ENCODE results near the gene WFIKKN2. TPM values are rescaled to one million over a fixed set of nuclear protein-coding genes. Genes with fewer than 3 reads are reported as not detected.
"Not testable (repeated sequence)": the region's sequence is repeated elsewhere in the genome, so short reads cannot be mapped to it uniquely, and the experiment has no call there.

The WFIKKN2 gene
- total RNA-seq, 1 donor from 2014 or later: not detected

- DNase-seq (ENCODE audit: low read depth, low spot score): no peak
Measured at GRCh38 chr17:50875074-50875473, 39.7 kb downstream of the WFIKKN2 start.

GRCh38 chr17:50877042-50877441 lies 41.7 kb downstream of the WFIKKN2 start:
- not testable (repeated sequence) for DNase-seq (ENCODE audit: low read depth, low spot score)

- DNase-seq (ENCODE audit: low read depth, low spot score): no peak
Measured at GRCh38 chr17:50877838-50878237, 42.5 kb downstream of the WFIKKN2 start.

- no peak for DNase-seq (ENCODE audit: low read depth, low spot score)
Measured at GRCh38 chr17:50879086-50879485, 43.7 kb downstream of the WFIKKN2 start.

GRCh38 chr17:50881182-50881581 lies 45.8 kb downstream of the WFIKKN2 start:
- DNase-seq (ENCODE audit: low read depth, low spot score): no peak

- DNase-seq (ENCODE audit: low read depth, low spot score): no peak
Measured at GRCh38 chr17:50882851-50883250, 47.5 kb downstream of the WFIKKN2 start.

- no peak for DNase-seq (ENCODE audit: low read depth, low spot score)
Measured at GRCh38 chr17:50883850-50884438, 48.6 kb downstream of the WFIKKN2 start.

GRCh38 chr17:50884439-50885311 lies 49.3 kb downstream of the WFIKKN2 start:
- no peak for DNase-seq (ENCODE audit: low read depth, low spot score)

- DNase-seq (ENCODE audit: low read depth, low spot score): no peak
Measured at GRCh38 chr17:50887705-50888245, 52.4 kb downstream of the WFIKKN2 start.

GRCh38 chr17:50889528-50890118 lies 54.2 kb downstream of the WFIKKN2 start:
- DNase-seq (ENCODE audit: low read depth, low spot score): no peak

GRCh38 chr17:50890675-50891516 lies 55.5 kb downstream of the WFIKKN2 start:
- no peak for DNase-seq (ENCODE audit: low read depth, low spot score)

- DNase-seq (ENCODE audit: low read depth, low spot score): no peak
Measured at GRCh38 chr17:50891577-50891989, 56.2 kb downstream of the WFIKKN2 start.

Other genes with a start within 250 kb of the WFIKKN2 start
- gene ABCC3, start 200.7 kb upstream of the WFIKKN2 start, total RNA-seq: 2.4 and 3.6 TPM in 2 replicates
- gene ANKRD40, start 127.7 kb upstream of the WFIKKN2 start, total RNA-seq: 34.2 and 40.7 TPM in 2 replicates
- gene LUC7L3, start 116.0 kb upstream of the WFIKKN2 start, total RNA-seq: 18.1 and 27.9 TPM in 2 replicates
- not detected in 2 replicates for gene ANKRD40CL, start 68.1 kb upstream of the WFIKKN2 start, total RNA-seq
- gene TOB1, start 30.8 kb downstream of the WFIKKN2 start, total RNA-seq: 4.4 and 5.0 TPM in 2 replicates